Measurements from ENCODE around the gene OSBPL3.

OSBPL3 gene

GRCh38 chr7:24949884-24950283, 30.1 kb downstream of the OSBPL3 start:
- no peaks in the 10 kb centered on the region for H3K27me3 ChIP-seq (ENCODE audit: low read depth, low read length)
- no peak overlapping the region for H3K4me3 ChIP-seq (ENCODE audit: low read depth in 1 of 2, low read length in 2 of 2)
- no peaks in the 10 kb centered on the region for H3K9me3 ChIP-seq (ENCODE audit: control insufficient read depth in 1 of 2, low read length in 2 of 2)
- no peak overlapping the region for H3K27ac ChIP-seq (ENCODE audit: low read length)
- H3K36me3 ChIP-seq (ENCODE audit: control insufficient read depth in 1 of 2, insufficient read depth in 2 of 2, low read length in 2 of 2), result no peaks in the 10 kb centered on the region
- H3K4me1 ChIP-seq (ENCODE audit: control insufficient read depth in 1 of 2, insufficient read depth in 2 of 2, low read length in 2 of 2), result no peaks in the 10 kb centered on the region

GRCh38 chr7:24948739-24949138, 31.2 kb downstream of the OSBPL3 start:
- Histone ChIP-seq H3K4me1 (ENCODE audit: control insufficient read depth in 1 of 2, insufficient read depth in 2 of 2, low read length in 2 of 2) (no peaks in the 10 kb centered on the region), H3K4me3 (ENCODE audit: low read depth in 1 of 2, low read length in 2 of 2) (no peak overlapping the region), H3K27me3 (ENCODE audit: low read depth, low read length) (no peaks in the 10 kb centered on the region), H3K9me3 (ENCODE audit: control insufficient read depth in 1 of 2, low read length in 2 of 2) (no peaks in the 10 kb centered on the region), H3K36me3 (ENCODE audit: control insufficient read depth in 1 of 2, insufficient read depth in 2 of 2, low read length in 2 of 2) (no peaks in the 10 kb centered on the region), H3K27ac (ENCODE audit: low read length) (no peak overlapping the region)

- Histone ChIP-seq H3K9me3 (ENCODE audit: control insufficient read depth in 1 of 2, low read length in 2 of 2) (no peaks in the 10 kb centered on the region), H3K27ac (ENCODE audit: low read length) (no peak overlapping the region), H3K27me3 (ENCODE audit: low read depth, low read length) (no peaks in the 10 kb centered on the region), H3K36me3 (ENCODE audit: control insufficient read depth in 1 of 2, insufficient read depth in 2 of 2, low read length in 2 of 2) (no peaks in the 10 kb centered on the region), H3K4me3 (ENCODE audit: low read depth in 1 of 2, low read length in 2 of 2) (no peak overlapping the region), H3K4me1 (ENCODE audit: control insufficient read depth in 1 of 2, insufficient read depth in 2 of 2, low read length in 2 of 2) (no peaks in the 10 kb centered on the region)
These were observed 33.5 kb downstream of the OSBPL3 start for GRCh38 chr7:24946467-24946866.

- Histone ChIP-seq H3K27me3 (ENCODE audit: low read depth, low read length) (no peaks in the 10 kb centered on the region), H3K4me1 (ENCODE audit: control insufficient read depth in 1 of 2, insufficient read depth in 2 of 2, low read length in 2 of 2) (no peaks in the 10 kb centered on the region), H3K9me3 (ENCODE audit: control insufficient read depth in 1 of 2, low read length in 2 of 2) (no peaks in the 10 kb centered on the region), H3K4me3 (ENCODE audit: low read depth in 1 of 2, low read length in 2 of 2) (no peak overlapping the region), H3K27ac (ENCODE audit: low read length) (no peak overlapping the region), H3K36me3 (ENCODE audit: control insufficient read depth in 1 of 2, insufficient read depth in 2 of 2, low read length in 2 of 2) (no peaks in the 10 kb centered on the region)
These were observed 34.1 kb downstream of the OSBPL3 start for GRCh38 chr7:24945899-24946298.

GRCh38 chr7:24943096-24943948, 36.7 kb downstream of the OSBPL3 start:
- no peaks in the 10 kb centered on the region for H3K9me3 ChIP-seq (ENCODE audit: control insufficient read depth in 1 of 2, low read length in 2 of 2)
- H3K27ac ChIP-seq (ENCODE audit: low read length), result no peak overlapping the region
- no peaks in the 10 kb centered on the region for H3K36me3 ChIP-seq (ENCODE audit: control insufficient read depth in 1 of 2, insufficient read depth in 2 of 2, low read length in 2 of 2)
- H3K27me3 ChIP-seq (ENCODE audit: low read depth, low read length), result no peaks in the 10 kb centered on the region
- no peak overlapping the region for H3K4me3 ChIP-seq (ENCODE audit: low read depth in 1 of 2, low read length in 2 of 2)
- no peaks in the 10 kb centered on the region for H3K4me1 ChIP-seq (ENCODE audit: control insufficient read depth in 1 of 2, insufficient read depth in 2 of 2, low read length in 2 of 2)

GRCh38 chr7:24942226-24942625, 37.8 kb downstream of the OSBPL3 start:
- H3K27ac ChIP-seq (ENCODE audit: low read length), result no peak overlapping the region
- H3K36me3 ChIP-seq (ENCODE audit: control insufficient read depth in 1 of 2, insufficient read depth in 2 of 2, low read length in 2 of 2), result no peaks in the 10 kb centered on the region
- no peak overlapping the region for H3K4me3 ChIP-seq (ENCODE audit: low read depth in 1 of 2, low read length in 2 of 2)
- no peaks in the 10 kb centered on the region for H3K27me3 ChIP-seq (ENCODE audit: low read depth, low read length)
- H3K9me3 ChIP-seq (ENCODE audit: control insufficient read depth in 1 of 2, low read length in 2 of 2), result no peaks in the 10 kb centered on the region
- H3K4me1 ChIP-seq (ENCODE audit: control insufficient read depth in 1 of 2, insufficient read depth in 2 of 2, low read length in 2 of 2), result no peaks in the 10 kb centered on the region

- no peaks in the 10 kb centered on the region for H3K36me3 ChIP-seq (ENCODE audit: control insufficient read depth in 1 of 2, insufficient read depth in 2 of 2, low read length in 2 of 2)
- no peak overlapping the region for H3K4me3 ChIP-seq (ENCODE audit: low read depth in 1 of 2, low read length in 2 of 2)
- H3K4me1 ChIP-seq (ENCODE audit: control insufficient read depth in 1 of 2, insufficient read depth in 2 of 2, low read length in 2 of 2), result no peaks in the 10 kb centered on the region
- no peaks in the 10 kb centered on the region for H3K27me3 ChIP-seq (ENCODE audit: low read depth, low read length)
- H3K27ac ChIP-seq (ENCODE audit: low read length), result no peak overlapping the region
- H3K9me3 ChIP-seq (ENCODE audit: control insufficient read depth in 1 of 2, low read length in 2 of 2), result no peaks in the 10 kb centered on the region
These were observed 40.6 kb downstream of the OSBPL3 start for GRCh38 chr7:24939416-24939815.

DNA sequence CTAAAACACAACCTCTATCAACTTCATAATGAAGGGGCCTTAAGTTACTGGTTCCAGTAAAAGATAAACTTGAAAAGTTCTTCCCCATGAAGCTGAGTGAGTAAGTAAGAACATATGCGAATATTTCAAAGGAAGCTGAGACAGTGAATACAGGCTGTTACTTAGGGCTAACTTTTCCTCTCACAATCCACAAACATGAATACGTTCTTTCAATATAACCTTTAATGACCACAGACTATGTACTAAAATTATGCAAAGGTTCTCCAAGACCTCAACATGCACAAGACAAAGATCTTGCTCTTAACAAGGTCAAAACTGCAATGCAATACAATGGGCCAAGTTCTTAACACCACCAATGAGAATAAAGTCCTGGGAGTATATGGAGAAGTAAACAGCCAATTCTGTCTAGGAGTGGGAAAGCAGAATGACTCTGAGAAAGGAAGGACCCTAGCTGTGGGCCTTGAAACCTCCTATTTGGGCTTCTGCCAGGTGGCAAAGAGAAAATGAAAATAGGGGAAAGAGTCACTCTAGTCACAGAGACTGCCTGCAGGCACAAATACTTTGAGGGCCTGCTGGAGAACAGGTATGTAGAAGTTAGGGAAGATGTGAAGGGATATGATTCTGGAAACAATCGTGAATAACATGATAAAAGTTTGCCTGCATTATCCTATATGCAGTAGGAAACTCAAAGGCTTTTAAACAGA, 43.7 kb downstream of the OSBPL3 start:
- Histone ChIP-seq H3K36me3 (ENCODE audit: control insufficient read depth in 1 of 2, insufficient read depth in 2 of 2, low read length in 2 of 2) (no peaks in the 10 kb centered on the region), H3K27ac (ENCODE audit: low read length) (no peak overlapping the region), H3K9me3 (ENCODE audit: control insufficient read depth in 1 of 2, low read length in 2 of 2) (no peaks in the 10 kb centered on the region), H3K27me3 (ENCODE audit: low read depth, low read length) (no peaks in the 10 kb centered on the region), H3K4me3 (ENCODE audit: low read depth in 1 of 2, low read length in 2 of 2) (no peak overlapping the region), H3K4me1 (ENCODE audit: control insufficient read depth in 1 of 2, insufficient read depth in 2 of 2, low read length in 2 of 2) (no peaks in the 10 kb centered on the region)

DNA sequence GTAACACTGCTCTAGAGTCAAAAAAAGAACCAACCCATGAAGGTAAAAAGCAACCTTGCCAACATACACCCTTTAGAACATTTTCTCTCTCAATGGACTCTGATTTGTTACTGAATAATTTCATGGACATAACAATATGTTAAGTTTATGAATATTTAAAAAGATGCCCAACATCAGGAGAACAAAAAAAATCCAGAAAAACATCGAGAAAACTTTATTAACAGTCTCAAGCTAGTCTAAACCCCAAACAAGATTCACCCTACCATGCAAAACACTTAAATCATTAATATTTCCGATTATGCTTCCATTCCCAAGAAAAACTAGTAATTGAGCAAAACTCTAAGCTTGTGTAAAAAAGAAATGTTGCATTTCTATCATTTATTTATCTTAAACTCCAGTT, 46.7 kb downstream of the OSBPL3 start:
- H3K9me3 ChIP-seq (ENCODE audit: control insufficient read depth in 1 of 2, low read length in 2 of 2), result no peaks in the 10 kb centered on the region
- no peaks in the 10 kb centered on the region for H3K4me1 ChIP-seq (ENCODE audit: control insufficient read depth in 1 of 2, insufficient read depth in 2 of 2, low read length in 2 of 2)
- H3K27ac ChIP-seq (ENCODE audit: low read length), result no peak overlapping the region
- H3K4me3 ChIP-seq (ENCODE audit: low read depth in 1 of 2, low read length in 2 of 2), result no peak overlapping the region
- H3K27me3 ChIP-seq (ENCODE audit: low read depth, low read length), result no peaks in the 10 kb centered on the region
- no peaks in the 10 kb centered on the region for H3K36me3 ChIP-seq (ENCODE audit: control insufficient read depth in 1 of 2, insufficient read depth in 2 of 2, low read length in 2 of 2)

DNA sequence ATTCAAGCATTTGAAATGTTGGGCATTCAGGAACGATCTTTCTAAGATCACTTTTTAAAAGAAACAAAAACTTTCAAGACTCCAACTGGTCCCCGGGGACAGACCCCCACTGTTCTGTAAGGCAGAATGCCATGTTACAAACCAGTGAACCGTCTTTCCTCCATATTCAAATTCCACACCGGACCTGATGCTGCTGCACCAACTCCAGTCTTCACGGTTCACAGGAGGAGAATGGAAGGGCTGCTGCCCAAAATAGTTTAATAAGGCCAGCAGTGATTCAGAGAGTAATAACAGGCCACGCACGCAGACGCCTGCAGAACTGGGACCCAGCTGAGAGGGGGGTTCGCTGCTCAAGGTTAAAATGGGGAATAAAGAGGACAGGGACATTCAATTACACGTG, 47.2 kb downstream of the OSBPL3 start:
- H3K27me3 ChIP-seq (ENCODE audit: low read depth, low read length), result no peaks in the 10 kb centered on the region
- no peak overlapping the region for H3K27ac ChIP-seq (ENCODE audit: low read length)
- H3K4me1 ChIP-seq (ENCODE audit: control insufficient read depth in 1 of 2, insufficient read depth in 2 of 2, low read length in 2 of 2), result no peaks in the 10 kb centered on the region
- H3K36me3 ChIP-seq (ENCODE audit: control insufficient read depth in 1 of 2, insufficient read depth in 2 of 2, low read length in 2 of 2), result no peaks in the 10 kb centered on the region
- H3K9me3 ChIP-seq (ENCODE audit: control insufficient read depth in 1 of 2, low read length in 2 of 2), result no peaks in the 10 kb centered on the region
- no peak overlapping the region for H3K4me3 ChIP-seq (ENCODE audit: low read depth in 1 of 2, low read length in 2 of 2)

GRCh38 chr7:24932389-24932788, 47.6 kb downstream of the OSBPL3 start:
- Histone ChIP-seq H3K4me3 (ENCODE audit: low read depth in 1 of 2, low read length in 2 of 2) (no peak overlapping the region), H3K27me3 (ENCODE audit: low read depth, low read length) (no peaks in the 10 kb centered on the region), H3K9me3 (ENCODE audit: control insufficient read depth in 1 of 2, low read length in 2 of 2) (no peaks in the 10 kb centered on the region), H3K36me3 (ENCODE audit: control insufficient read depth in 1 of 2, insufficient read depth in 2 of 2, low read length in 2 of 2) (no peaks in the 10 kb centered on the region), H3K27ac (ENCODE audit: low read length) (no peak overlapping the region), H3K4me1 (ENCODE audit: control insufficient read depth in 1 of 2, insufficient read depth in 2 of 2, low read length in 2 of 2) (no peaks in the 10 kb centered on the region)

Data from muscle layer of duodenum (tissue), 2 donors.